ENCODE data around the gene ESAM.
A peak's percentile ranks its signal among the peaks of the same experiment; 100 is the strongest.
"Not testable (repeated sequence)": the region's sequence is repeated elsewhere in the genome, so short reads cannot be mapped to it uniquely, and the experiment has no call there.

ESAM gene

DNA sequence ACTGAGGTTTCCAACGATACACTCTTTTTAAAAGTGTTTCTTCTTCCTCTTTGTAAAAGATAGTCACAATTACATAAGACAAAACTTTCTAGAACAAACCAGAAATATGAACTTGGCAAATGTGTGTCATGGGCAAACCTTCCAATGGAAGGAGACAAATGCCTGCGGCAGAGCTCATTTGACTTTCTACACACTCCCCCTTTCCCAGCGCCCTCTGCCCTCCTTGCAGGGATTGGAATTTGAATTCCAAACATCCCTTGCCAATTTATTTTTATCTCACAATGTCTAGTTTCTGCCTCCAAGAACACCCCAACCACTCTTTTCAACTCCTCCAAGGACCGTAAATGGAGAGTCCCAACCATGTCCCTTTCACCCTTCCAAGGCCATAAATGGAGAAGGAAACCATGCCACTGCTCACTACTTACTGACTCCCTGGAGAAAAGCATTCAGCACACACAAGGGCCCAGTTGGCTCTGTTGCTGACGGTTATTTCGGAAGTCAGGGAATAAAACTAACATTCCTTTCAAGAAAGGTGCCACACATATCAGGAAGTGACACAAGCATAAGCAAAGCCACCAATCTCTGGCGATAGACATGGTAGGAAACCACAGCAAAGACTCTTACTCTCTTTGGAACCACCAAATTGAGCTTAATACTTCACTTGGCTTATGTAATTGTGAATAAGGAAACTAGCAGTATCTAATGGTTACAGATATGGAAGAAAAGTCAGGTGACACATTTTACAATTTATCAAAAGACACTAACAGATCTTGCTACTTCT is 15.0 kb upstream of the ESAM start:
- DNase-seq (ENCODE audit: low spot score) = no peak

DNA sequence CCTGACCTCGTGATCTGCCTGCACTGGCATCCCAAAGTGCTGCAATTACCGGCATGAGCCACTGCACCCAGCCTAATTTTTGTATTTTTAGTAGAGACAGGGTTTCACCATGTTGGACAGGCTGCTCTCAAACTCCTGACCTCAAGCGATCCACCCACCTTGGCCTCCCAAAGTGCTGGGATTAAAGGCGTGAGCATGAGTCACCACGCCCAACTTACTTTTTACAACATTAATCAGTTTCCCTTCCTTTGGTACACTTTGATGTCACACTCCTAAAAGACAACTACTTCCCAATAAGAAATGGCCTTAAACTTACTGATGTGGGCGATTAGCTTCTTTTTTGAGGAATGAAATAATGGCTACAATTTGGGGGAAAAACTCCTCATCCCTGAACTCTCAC is 8.9 kb upstream of the ESAM start:
- not testable (repeated sequence) for DNase-seq (ENCODE audit: low spot score)

DNA sequence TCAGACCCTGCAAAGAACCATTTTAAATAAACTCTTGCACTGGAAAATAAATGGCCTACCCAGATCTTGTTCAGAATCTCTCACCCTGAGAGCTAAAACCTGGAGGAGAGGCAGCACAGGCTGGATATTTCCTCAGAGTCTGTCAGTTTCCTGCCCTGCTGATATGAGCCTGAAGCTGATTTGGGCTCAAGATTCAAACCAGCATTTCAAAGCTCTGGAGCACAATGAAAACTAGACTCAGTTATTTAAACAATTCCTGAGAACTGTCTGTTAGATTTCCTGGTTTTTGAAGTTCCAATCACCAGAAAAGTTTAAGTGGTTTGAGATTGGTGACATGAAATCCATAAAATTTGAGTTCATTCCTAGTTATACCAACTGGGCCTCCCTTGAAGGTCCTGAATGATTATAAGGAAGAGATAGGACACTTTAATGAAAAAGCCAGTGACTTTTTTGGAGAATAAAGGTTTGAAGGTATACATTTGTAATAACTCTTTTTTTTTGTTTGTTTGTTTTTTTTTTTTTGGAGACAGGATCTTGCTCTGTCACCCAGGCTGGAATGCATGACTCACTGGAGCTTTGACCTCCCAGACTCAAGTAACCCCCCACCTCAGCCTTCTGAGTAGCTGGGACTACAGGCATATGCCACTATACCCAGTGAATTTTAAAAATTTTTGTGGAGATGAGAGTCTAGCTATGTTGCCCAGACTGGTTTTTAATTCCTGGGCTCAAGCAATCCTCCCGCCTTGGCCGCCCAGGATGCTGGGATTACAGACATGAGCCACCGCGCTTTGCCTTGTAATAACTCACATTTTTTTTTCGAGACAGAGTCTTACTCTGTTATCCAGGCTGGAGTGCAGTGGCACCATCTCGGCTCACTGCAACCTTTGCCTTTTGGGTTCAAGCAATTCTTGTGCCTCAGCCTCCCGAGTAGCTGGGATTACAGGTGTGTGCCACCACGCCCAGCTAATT is 8.0 kb upstream of the ESAM start:
- peak; percentile 72 for DNase-seq (ENCODE audit: low spot score)

DNA sequence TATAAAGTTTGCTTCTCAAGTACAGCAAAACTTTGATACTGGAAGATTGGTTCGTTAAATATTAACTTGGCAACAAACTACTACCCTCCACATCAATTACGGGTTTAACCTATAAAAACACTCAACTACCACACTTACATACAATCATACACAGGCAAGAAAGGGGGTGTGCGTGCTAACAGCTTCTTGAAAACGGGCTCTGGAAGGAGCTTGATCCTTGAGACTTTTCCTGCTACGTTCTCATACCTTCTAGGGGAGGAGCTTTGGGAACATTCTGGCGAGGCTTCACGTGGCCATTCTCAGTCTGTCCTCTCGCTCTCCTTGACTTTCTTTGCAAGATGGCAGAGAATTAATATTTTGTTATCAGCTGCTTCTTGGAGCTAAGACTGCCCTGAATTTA is 6.8 kb upstream of the ESAM start:
- DNase-seq (ENCODE audit: low spot score) = no peak

DNA sequence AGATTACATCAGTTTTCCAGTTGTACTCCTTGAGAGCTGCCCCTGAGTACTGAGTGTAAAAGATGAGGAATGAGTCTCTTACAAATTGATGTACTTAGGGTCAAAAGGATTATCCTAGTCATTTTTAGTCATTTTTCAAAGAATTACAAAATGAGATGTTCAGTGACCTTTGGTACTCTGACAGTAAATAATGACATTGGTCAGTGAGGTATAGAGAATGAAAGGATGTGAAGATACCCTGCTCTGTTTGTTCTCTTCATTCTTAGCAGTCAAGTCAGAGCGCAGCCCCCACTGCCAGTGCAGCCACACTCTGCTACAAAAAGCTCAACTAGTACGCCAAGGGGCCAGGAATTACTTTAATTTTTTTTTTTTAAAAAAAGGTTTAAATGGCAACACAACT is 4.1 kb upstream of the ESAM start:
- no peak for DNase-seq (ENCODE audit: low spot score)

DNA sequence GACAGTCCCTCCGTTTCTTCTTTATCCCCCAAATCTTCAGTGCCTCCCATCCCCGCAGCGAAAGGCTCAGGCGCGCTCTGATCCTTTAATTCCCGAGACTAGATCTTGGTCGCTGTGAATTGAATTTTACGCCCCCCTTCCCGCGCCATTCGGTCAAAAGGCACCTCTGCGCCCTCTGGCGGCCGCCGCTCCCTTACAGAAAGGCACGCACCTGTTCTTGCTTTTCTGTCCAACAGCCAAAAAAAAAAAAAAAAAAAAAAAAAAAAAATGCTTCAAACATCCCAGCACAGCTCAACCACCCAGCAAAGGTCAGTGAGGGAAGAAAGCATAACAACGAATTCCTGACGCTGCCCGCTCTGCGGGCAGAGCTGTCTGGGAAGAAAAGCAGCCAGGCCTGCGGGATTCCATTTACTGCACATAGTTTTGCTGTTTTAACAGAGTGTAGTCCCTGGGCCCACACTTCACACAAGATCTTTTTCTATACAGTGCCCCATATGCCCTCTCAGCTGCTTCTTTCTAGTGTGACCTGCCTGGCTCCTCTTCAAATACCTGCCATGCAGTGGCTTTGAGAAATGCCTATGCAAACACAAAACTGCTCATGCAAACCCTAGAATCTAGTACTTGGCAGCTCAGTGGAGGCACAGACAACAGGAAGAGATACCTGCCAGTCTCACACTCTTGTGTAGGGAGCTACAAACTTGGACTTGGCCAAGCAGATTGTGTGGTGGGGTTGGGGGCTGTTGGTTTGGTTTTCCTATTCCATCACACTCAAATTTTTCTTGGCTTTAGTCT is 1.3 kb upstream of the ESAM start:
- peak; percentile 79 for DNase-seq (ENCODE audit: low spot score)

DNA sequence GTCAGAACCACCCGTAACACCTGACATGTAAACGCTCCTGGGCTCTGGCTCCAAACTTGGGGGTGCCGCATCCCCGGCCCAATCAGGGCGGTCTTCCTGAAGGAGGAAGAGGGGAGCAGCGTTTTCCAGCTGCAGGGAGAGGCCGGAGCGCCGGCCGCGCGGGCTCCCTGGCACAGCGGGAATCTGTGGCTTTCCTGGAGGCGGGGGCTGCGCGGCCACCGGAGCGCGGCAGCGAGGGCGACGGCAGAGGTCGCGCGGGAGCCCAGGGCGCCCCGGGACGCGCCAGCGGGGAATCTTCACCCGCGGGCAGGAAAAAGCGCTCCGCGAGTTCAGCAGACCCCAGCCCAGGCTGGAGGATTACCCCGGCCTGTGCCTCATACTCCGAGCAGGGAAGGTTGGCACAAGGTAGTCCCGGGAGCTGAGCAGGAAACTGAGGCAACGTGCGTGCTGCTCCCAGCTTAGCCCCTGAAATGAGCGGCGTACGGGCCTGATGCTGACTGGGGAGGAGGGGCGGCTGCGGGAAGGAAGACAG is 600 bp upstream of the ESAM start:
- DNase-seq (ENCODE audit: low spot score) = no peak

DNA sequence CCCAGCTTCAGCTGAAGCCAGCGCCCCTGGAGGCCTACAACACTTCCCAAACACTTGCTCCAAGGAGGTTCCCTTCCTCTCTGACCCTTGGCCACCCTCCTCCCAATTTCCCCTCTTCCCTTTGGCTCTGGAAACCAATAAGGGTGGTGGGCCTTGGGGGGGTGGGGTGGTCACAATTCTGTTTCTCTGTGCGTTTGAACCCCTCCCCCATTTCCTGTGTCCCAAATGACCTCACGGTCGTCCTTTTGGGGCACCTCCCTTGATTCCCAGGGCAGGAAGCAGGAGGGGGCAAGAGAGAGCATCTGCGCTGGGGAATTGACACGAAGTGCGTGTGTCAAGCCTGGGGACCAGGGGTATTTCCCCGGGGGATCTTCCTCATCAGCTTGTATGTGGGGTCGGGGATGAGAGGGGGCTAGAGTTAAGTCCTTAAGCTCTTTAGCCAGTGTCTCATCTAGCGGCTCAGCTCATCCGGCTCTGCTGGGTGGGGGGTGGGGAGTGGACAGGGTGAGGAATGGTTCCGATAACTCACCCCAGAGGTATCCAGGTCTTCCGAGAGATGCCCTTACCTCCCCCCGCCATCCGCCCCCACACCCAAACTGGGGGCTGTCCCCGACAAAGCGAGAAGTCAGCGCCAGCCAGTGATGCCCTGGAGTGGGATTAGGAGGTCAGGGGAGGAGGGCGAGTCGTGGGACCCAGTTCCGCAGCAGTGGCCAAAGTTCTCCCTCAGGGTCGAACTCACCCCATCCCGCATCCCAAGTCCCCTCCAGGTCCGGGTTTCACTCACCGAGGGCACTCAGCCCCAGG is 587 bp downstream of the ESAM start:
- no peak for DNase-seq (ENCODE audit: low spot score)

DNA sequence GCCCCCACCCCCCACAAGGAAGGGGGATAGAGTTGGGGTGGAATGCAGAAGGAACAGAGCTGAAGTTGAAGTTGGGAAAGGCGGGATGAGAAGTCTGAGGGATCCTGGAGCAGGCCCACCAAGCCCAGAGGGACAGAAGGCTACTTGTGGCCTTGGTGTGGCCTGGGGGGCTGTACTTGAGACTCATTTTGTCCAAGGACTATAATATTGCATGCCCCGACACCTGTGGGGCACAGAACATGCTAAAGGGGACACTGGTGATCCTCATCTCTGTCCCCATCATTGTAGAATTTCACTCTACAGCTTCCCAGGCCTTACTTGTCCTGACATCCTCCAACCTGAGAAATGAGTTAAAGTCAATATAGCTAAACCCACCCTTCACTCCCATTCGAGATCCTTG is 1.3 kb downstream of the ESAM start:
- DNase-seq (ENCODE audit: low spot score) = no peak

DNA sequence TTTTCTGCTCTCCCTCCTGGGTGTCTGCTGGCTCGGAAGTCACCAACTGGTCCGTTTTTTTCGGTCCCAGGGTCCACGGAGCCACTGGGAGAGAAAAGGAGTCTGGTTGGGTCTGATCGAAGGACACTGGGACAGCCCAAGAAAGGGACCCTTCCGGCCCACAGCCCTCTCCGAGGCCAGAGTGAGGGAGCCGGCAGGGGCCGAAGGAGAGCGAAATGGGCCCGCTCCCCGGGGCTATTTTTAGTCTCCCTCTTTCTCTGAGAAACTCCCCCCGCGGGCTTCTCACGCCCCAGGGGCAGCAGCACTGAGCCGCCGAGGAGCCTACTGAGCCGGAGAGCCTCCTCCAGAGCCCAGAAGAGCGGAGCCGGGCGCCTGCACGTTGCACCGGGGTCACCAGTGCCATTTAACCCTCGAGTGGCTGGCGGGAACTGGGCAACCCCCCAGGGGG is 1.9 kb downstream of the ESAM start:
- no peak for DNase-seq (ENCODE audit: low spot score)

DNA sequence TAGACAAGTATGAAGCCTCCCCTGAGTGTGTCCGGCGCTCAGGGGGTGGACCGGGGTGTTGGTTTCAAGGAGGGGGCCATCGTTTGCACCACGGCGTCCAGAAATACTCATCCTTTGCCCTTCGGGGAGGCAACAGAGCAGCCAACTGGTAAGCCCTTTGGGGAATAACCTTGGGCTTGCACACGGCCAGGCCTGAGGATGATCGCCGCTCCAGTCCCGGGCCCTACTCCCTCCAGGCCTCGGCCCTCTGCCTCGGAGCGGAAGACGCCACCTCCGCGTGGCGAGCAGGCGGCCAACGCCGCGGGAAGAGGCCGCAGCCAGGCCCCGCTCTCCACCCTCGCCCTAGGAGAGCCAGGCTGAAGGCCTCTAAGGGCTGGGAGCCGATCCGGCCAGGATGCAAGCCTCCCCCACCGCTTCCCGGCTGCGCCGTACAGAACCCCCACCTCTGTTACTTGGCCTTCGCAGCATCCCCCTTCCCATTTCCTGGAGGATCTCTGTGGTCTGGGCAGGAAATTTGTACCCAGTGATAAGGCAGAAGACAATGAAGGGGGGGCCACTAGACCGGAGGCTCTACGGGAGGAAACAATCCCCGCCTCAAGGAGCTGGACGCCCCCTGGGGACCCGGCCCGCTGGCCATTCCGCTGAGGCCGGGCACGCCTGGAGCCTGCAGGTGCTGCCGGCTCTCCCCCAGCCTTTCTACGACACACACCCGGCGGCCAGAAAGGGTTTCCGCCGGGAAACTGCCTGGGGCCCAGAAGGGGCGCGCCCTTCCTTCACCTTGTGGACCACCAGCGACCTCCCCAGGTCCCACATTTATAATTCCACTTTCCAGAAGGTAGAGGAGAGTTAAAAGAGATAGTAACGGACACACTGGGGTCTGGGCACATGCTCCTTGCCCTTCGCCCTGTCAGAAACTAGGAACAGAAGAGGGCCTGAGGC is 2.6 kb downstream of the ESAM start:
- peak; percentile 25 for DNase-seq (ENCODE audit: low spot score)

DNA sequence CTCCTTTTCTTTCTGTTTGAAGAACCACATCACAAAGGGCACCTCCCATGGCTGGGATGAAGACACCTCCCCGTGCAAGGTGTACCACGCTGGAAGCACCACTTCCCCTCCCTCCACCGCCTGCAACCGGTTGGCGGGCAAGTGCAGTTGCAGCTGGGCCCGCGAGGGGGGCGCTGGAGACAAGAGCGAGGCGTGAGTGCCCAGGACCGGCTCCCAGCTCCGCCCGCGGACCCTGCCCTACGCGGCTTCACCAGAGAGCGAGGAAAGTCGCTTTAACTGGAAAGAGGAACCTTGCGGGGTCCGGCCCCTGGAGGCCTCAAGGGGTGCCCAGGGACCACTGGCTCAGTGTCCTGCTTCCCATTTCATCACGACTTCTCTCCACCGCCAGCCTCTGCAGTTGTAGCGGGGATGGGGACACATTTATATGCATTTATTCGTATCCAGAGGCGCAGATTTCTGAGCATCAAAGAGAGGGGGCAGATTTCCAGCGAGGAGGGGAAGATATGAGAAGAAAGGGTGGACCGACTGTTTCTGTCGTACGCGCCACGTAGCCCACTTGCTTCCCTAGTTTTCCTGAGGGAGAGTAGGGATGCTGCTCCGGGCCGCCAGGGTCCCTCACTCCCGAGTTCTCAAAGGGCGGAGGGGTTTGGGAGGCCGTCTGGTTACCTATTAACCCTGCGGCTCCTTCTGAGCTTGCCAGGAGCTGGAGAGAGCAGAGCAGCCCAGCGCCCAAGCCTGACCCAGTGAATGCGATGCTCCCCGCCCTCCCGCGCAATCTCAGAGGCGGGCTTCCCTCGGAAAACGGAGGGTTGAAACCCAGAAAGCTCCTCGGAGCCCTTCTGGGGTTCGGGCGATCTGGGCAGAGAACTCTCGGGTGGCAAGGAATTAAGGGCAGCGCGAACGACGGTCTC is 3.5 kb downstream of the ESAM start:
- peak; percentile 82 for DNase-seq (ENCODE audit: low spot score)

DNA sequence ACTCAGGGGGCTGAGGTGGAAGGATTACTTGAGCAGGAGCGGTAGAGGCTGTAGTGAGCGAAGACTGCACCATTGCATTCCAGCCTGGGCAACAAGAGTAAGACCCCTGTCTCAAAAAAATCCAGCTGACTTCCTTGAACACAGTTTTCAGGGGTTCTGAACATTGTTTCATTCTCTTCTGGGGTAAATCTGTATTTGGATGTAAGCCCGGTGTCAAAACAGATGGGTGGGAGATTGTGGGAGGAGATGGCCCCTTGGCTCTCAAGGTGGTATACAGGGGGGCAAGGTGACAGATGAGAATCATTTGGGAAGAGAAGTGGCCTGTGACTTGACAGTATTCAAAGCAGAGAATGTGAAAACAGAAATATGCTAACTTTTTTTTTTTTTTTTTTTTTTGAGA is 4.8 kb downstream of the ESAM start:
- no peak for DNase-seq (ENCODE audit: low spot score)

DNA sequence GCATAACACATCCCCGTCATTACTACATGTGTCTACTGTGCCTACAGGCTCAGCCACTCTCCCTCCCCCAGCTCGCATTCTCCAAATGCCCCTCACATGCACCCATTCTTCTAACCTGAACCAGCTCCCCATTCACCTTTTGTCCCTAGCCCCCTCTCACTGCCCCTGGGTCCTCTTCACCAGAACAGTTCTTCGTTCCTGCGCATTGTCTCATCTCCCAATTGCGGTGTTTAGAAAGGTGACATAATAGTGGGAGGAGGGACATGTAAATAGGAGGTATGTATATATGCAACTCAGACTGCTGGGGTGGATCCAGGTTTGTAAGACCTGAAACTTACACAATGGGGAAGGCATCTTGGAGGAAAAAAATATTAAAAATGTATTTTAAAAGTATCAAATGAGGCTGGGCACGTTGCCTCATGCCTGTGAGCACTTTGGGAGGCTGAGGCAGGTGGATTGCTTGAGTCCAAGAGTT is 5.3 kb downstream of the ESAM start:
- no peak for DNase-seq (ENCODE audit: low spot score)

DNA sequence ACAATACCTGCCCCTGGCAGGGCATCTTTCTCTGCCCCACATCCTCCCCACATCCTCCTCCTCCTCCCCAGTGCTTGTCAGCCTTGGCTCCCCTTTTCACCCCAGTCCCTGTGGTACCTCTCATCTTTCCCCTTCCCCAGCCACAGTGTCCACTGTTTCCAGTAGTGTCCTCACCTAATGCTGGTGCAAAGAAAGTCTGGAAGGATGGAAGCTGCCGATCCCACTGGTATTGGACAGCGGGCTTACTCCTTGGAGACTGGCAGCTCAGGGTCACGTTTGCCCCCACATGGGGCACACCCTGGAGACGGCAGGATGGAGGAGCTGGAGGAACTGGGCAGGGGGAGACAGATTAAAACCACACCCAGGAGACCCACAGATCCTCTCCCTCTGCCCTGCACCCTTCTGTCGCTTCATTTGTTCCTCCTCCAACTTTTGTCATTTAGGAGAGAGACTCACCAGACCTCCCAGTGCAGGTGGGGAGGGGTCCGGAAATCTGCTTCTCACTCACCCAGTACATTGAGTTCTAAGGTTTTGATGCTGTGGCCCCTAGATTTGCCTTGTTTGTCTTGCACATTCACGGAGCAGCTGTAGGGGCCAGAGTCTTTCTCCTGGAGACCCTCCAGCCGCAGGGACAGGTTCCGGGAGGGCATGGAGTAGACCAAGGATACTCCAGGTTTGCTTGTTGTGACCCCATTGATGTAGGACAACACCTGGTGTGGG is 5.9 kb downstream of the ESAM start:
- DNase-seq (ENCODE audit: low spot score) = no peak

DNA sequence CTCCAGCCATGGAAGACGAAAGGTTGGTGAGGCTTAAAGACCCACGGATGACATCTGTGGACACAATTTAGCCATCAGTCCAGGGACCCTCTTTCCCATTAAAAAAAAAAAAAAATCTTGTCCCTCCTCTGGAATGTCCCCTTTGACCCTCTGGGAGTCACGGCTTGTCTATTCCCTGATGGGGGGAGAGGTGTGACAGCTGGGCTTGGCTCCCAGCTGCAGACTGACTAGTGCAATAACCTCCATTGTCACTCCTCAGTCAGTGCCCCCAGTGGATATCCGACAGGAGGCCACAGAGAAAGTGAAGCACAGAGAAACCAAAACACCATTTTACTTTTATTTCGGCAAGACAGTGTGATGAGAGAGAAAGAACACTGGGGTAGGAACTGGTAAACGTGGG is 7.4 kb downstream of the ESAM start:
- DNase-seq (ENCODE audit: low spot score) = no peak

DNA sequence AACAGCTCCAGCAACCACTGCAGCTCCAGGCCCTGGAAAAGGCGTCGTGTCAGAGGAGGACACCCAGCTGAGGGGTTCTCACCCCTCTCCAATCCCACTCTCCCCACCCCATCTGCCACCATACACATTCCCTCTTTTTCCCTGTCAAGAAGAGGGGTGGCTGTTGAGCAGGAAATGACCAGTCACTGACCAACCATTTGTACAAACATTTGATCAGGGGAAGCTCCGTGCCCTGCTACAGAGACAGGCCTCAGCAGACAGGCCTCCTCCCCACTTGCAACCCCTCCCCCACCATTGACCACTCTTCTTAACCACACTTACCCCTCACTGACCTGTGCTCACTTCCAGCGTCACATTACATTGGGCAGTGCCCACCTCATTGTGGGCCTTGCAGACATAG is 7.8 kb downstream of the ESAM start:
- no peak for DNase-seq (ENCODE audit: low spot score)

DNA sequence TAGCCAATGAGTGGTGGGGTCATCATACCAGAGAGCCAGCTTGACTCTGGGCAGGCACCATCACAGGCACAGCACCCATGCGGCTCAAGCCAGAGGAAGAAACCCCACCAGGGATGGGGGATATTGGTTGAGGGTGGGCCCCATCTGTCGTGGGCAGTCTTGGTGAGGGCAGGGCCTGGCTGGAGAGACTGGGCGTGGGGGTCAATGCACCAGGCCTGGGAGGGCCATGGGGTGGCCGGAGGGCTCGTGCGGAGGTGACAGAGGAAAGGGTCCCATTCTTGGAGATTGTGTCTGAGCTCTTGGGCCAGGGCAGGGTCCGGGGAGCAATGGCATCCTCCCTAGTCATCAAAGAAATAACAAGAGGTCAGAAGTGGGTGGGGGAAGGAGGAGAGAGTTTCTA is 8.5 kb downstream of the ESAM start:
- DNase-seq (ENCODE audit: low spot score) = no peak
